ENCODE measurements around the gene ANKRD6. TPM values are rescaled to one million over a fixed set of nuclear protein-coding genes. Genes with fewer than 3 reads are reported as not detected.
"Not testable (repeated sequence)": the region's sequence is repeated elsewhere in the genome, so short reads cannot be mapped to it uniquely, and the experiment has no call there.

Gene ANKRD6
- total and polyA plus RNA-seq, 2 donors = 10.6 to 12.3 TPM

- H3K27ac ChIP-seq (ENCODE audit: low read depth in 1 of 2, low read length in 1 of 2) = no peak overlapping the region
- 88% methylated on average over 5 of the region's 5 CpGs for WGBS
- no peaks in the 10 kb centered on the region for H3K27me3 ChIP-seq (ENCODE audit: control insufficient read depth in 2 of 2, insufficient read depth in 1 of 2, low read length in 1 of 2)
- no peak for DNase-seq (ENCODE audit: low read depth in 6 of 9, low spot score in 9 of 9)
- H3K4me3 ChIP-seq (ENCODE audit: low read length in 2 of 2) = no peak overlapping the region
- H3K4me1 ChIP-seq (ENCODE audit: control insufficient read depth in 2 of 2, insufficient read depth in 2 of 2, low read length in 2 of 2) = no peaks in the 10 kb centered on the region
- H3K9me3 ChIP-seq (ENCODE audit: control insufficient read depth in 2 of 2, insufficient read depth in 1 of 2, low read length in 1 of 2) = no peaks in the 10 kb centered on the region
- H3K36me3 ChIP-seq (ENCODE audit: control insufficient read depth in 2 of 2, insufficient read depth in 2 of 2, low read length in 1 of 2) = no peaks in the 10 kb centered on the region
These were observed 183.6 kb downstream of the ANKRD6 start for GRCh38 chr6:89616531-89616930.

GRCh38 chr6:89618026-89618425 lies 185.1 kb downstream of the ANKRD6 start:
- H3K4me3 ChIP-seq (ENCODE audit: low read length in 2 of 2) = no peak overlapping the region
- H3K36me3 ChIP-seq (ENCODE audit: control insufficient read depth in 2 of 2, insufficient read depth in 2 of 2, low read length in 1 of 2) = no peaks in the 10 kb centered on the region
- H3K27ac ChIP-seq (ENCODE audit: low read depth in 1 of 2, low read length in 1 of 2) = no peak overlapping the region
- no peaks in the 10 kb centered on the region for H3K9me3 ChIP-seq (ENCODE audit: control insufficient read depth in 2 of 2, insufficient read depth in 1 of 2, low read length in 1 of 2)
- WGBS = 98% methylated on average over 6 of the region's 6 CpGs
- H3K4me1 ChIP-seq (ENCODE audit: control insufficient read depth in 2 of 2, insufficient read depth in 2 of 2, low read length in 2 of 2) = no peaks in the 10 kb centered on the region
- H3K27me3 ChIP-seq (ENCODE audit: control insufficient read depth in 2 of 2, insufficient read depth in 1 of 2, low read length in 1 of 2) = no peaks in the 10 kb centered on the region
- DNase-seq (ENCODE audit: low read depth in 6 of 9, low spot score in 9 of 9) = no peak

GRCh38 chr6:89619567-89619966 lies 186.6 kb downstream of the ANKRD6 start:
- no peaks in the 10 kb centered on the region for H3K36me3 ChIP-seq (ENCODE audit: control insufficient read depth in 2 of 2, insufficient read depth in 2 of 2, low read length in 1 of 2)
- DNase-seq (ENCODE audit: low read depth in 6 of 9, low spot score in 9 of 9) = no peak
- H3K4me1 ChIP-seq (ENCODE audit: control insufficient read depth in 2 of 2, insufficient read depth in 2 of 2, low read length in 2 of 2) = no peaks in the 10 kb centered on the region
- H3K27me3 ChIP-seq (ENCODE audit: control insufficient read depth in 2 of 2, insufficient read depth in 1 of 2, low read length in 1 of 2) = no peaks in the 10 kb centered on the region
- H3K4me3 ChIP-seq (ENCODE audit: low read length in 2 of 2) = no peak overlapping the region
- no peak overlapping the region for H3K27ac ChIP-seq (ENCODE audit: low read depth in 1 of 2, low read length in 1 of 2)
- WGBS = 97% methylated on average over 6 of the region's 6 CpGs
- H3K9me3 ChIP-seq (ENCODE audit: control insufficient read depth in 2 of 2, insufficient read depth in 1 of 2, low read length in 1 of 2) = no peaks in the 10 kb centered on the region

DNA sequence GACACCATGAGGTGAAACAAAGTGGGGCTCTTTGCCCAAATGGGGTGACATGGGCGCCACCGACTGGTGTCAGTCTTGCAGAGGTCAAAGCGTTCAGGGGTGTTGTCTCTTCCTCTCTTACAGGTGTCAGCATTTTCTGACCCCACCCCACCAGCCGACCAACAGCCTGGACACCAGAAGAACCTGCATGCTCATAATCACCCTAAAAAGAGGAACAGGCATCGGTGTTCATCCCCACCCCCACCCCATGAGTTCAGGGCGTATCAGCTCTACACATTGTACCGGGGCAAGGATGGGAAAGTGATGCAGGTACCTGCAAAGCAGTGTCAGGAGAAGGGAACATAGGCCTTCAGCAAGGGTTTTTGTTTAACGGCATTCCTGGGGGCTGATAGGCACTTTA lies 190.8 kb downstream of the ANKRD6 start:
- 94% methylated on average over 8 of the region's 8 CpGs for WGBS
- H3K27ac ChIP-seq (ENCODE audit: low read depth in 1 of 2, low read length in 1 of 2) = no peak overlapping the region
- no peak for DNase-seq (ENCODE audit: low read depth in 6 of 9, low spot score in 9 of 9)
- no peak overlapping the region for H3K4me3 ChIP-seq (ENCODE audit: low read length in 2 of 2)
- H3K27me3 ChIP-seq (ENCODE audit: control insufficient read depth in 2 of 2, insufficient read depth in 1 of 2, low read length in 1 of 2) = no peaks in the 10 kb centered on the region
- H3K4me1 ChIP-seq (ENCODE audit: control insufficient read depth in 2 of 2, insufficient read depth in 2 of 2, low read length in 2 of 2) = no peaks in the 10 kb centered on the region
- no peaks in the 10 kb centered on the region for H3K9me3 ChIP-seq (ENCODE audit: control insufficient read depth in 2 of 2, insufficient read depth in 1 of 2, low read length in 1 of 2)
- no peaks in the 10 kb centered on the region for H3K36me3 ChIP-seq (ENCODE audit: control insufficient read depth in 2 of 2, insufficient read depth in 2 of 2, low read length in 1 of 2)

DNA sequence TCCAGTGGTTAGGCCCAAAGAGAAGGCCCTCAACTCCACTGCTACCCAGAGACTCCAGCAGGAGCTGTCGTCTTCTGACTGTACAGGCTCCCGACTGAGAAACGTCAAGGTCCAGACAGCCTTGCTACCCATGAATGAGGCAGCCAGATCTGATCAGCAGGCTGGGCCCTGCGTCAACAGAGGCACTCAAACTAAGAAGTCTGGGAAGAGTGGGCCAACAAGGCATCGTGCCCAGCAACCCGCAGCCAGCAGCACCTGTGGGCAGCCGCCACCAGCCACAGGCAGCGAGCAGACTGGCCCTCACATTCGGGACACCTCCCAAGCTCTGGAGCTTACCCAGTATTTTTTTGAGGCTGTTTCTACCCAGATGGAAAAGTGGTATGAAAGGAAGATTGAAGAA lies 197.5 kb downstream of the ANKRD6 start:
- Histone ChIP-seq H3K4me3 (ENCODE audit: low read length in 2 of 2) (no peak overlapping the region), H3K9me3 (ENCODE audit: control insufficient read depth in 2 of 2, insufficient read depth in 1 of 2, low read length in 1 of 2) (no peaks in the 10 kb centered on the region), H3K36me3 (ENCODE audit: control insufficient read depth in 2 of 2, insufficient read depth in 2 of 2, low read length in 1 of 2) (peaks cover 0 to 3% of the 10 kb centered on the region in 2 donors), H3K4me1 (ENCODE audit: control insufficient read depth in 2 of 2, insufficient read depth in 2 of 2, low read length in 2 of 2) (no peaks in the 10 kb centered on the region), H3K27me3 (ENCODE audit: control insufficient read depth in 2 of 2, insufficient read depth in 1 of 2, low read length in 1 of 2) (no peaks in the 10 kb centered on the region), H3K27ac (ENCODE audit: low read depth in 1 of 2, low read length in 1 of 2) (no peak overlapping the region)
- DNase-seq (ENCODE audit: low read depth in 6 of 9, low spot score in 9 of 9) = no peak
- 98% methylated on average over 9 of the region's 9 CpGs for WGBS

GRCh38 chr6:89636412-89636811 lies 203.5 kb downstream of the ANKRD6 start:
- WGBS = 96% methylated on average over 3 of the region's 3 CpGs

DNA sequence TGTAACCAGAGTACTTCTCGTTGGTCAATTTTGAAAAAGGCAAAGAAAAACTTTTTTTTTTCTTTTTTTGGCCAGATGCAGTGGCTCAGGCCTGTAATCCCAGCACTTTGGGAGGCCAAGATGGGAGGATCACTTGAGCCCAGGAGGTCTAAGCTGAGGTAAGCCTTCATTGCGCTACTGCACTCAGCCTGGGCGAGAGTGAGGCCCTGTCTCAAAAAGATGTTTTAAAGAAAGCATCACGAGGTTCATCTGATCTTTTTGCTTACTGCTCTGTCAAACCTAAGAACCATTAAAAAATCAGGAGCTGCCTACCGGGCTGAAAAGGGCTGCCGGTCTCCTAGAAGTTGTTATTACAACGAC lies 205.0 kb downstream of the ANKRD6 start:
- no peaks in the 10 kb centered on the region for H3K27me3 ChIP-seq (ENCODE audit: control insufficient read depth in 2 of 2, insufficient read depth in 1 of 2, low read length in 1 of 2)
- peaks cover 0 to 13% of the 10 kb centered on the region in 2 donors for H3K4me1 ChIP-seq (ENCODE audit: control insufficient read depth in 2 of 2, insufficient read depth in 2 of 2, low read length in 2 of 2)
- WGBS = 24% methylated on average over 7 of the region's 7 CpGs
- peak overlapping the region; percentile 63 to 81 for H3K4me3 ChIP-seq (ENCODE audit: low read length in 2 of 2)
- no peak for DNase-seq (ENCODE audit: low read depth in 6 of 9, low spot score in 9 of 9)
- H3K9me3 ChIP-seq (ENCODE audit: control insufficient read depth in 2 of 2, insufficient read depth in 1 of 2, low read length in 1 of 2) = no peaks in the 10 kb centered on the region
- H3K36me3 ChIP-seq (ENCODE audit: control insufficient read depth in 2 of 2, insufficient read depth in 2 of 2, low read length in 1 of 2) = peaks cover 5 to 15% of the 10 kb centered on the region in 2 donors
- H3K27ac ChIP-seq (ENCODE audit: low read depth in 1 of 2, low read length in 1 of 2) = peak overlapping the region; percentile 95

More at GRCh38 chr6:89636412-89636811, 203.5 kb downstream of the ANKRD6 start:
- H3K36me3 ChIP-seq (ENCODE audit: control insufficient read depth in 2 of 2, insufficient read depth in 2 of 2, low read length in 1 of 2); H3K9me3 ChIP-seq (ENCODE audit: control insufficient read depth in 2 of 2, insufficient read depth in 1 of 2, low read length in 1 of 2); H3K27ac ChIP-seq (ENCODE audit: low read depth in 1 of 2, low read length in 1 of 2); H3K4me3 ChIP-seq (ENCODE audit: low read length in 2 of 2); H3K27me3 ChIP-seq (ENCODE audit: control insufficient read depth in 2 of 2, insufficient read depth in 1 of 2, low read length in 1 of 2); DNase-seq (ENCODE audit: low read depth in 6 of 9, low spot score in 9 of 9): not testable (repeated sequence)
- H3K4me1 ChIP-seq (ENCODE audit: control insufficient read depth in 2 of 2, insufficient read depth in 2 of 2, low read length in 2 of 2) = peaks cover 0 to 13% of the 10 kb centered on the region in 2 donors

GRCh38 chr6:89638320-89639195 lies 205.6 kb downstream of the ANKRD6 start, which contains the start of gene LYRM2:
Gene LYRM2 (minus strand): TSS chr6:89638747. CDS start chr6:89638716, 31 bp downstream.
- peak; percentile 76 to 94 (median 86) for DNase-seq (ENCODE audit: low read depth in 6 of 9, low spot score in 9 of 9)
- WGBS = 1% methylated on average over 58 of the region's 58 CpGs

DNA sequence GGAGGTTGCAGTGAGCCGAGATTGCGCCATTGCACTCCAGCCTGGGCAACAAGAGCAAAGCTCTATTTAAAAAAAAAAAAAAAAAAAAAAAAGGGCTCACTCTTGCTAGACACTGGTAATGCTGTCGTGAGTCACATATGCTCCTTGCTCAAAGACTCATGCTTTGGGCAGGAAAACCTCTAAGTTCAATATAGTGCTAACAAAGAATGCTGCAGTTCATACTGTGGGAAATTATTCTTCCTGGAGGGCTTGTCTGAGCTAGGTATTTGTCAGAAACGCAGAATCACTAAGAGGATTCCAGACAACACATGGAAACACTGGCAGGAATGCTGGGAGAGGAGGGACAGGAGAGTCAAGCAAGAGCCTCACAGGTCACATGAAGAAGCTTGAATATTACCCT lies 207.9 kb downstream of the ANKRD6 start:
- WGBS = 97% methylated on average over 4 of the region's 4 CpGs

More at GRCh38 chr6:89638320-89639195, 205.6 kb downstream of the ANKRD6 start, which contains the start of gene LYRM2:
- Histone ChIP-seq H3K27me3 (ENCODE audit: control insufficient read depth in 2 of 2, insufficient read depth in 1 of 2, low read length in 1 of 2) (no peaks in the 10 kb centered on the region), H3K9me3 (ENCODE audit: control insufficient read depth in 2 of 2, insufficient read depth in 1 of 2, low read length in 1 of 2) (no peaks in the 10 kb centered on the region), H3K4me3 (ENCODE audit: low read length in 2 of 2) (peak within 1 kb of the TSS; percentile 63 to 81), H3K36me3 (ENCODE audit: control insufficient read depth in 2 of 2, insufficient read depth in 2 of 2, low read length in 1 of 2) (peaks cover 9 to 21% of the 10 kb centered on the region in 2 donors), H3K4me1 (ENCODE audit: control insufficient read depth in 2 of 2, insufficient read depth in 2 of 2, low read length in 2 of 2) (peaks cover 0 to 13% of the 10 kb centered on the region in 2 donors), H3K27ac (ENCODE audit: low read depth in 1 of 2, low read length in 1 of 2) (peak within 1 kb of the TSS; percentile 95)

More for the DNA sequence above, 207.9 kb downstream of the ANKRD6 start:
- no peak overlapping the region for H3K4me3 ChIP-seq (ENCODE audit: low read length in 2 of 2)
- peaks cover 16 to 32% of the 10 kb centered on the region in 2 donors for H3K36me3 ChIP-seq (ENCODE audit: control insufficient read depth in 2 of 2, insufficient read depth in 2 of 2, low read length in 1 of 2)
- no peak overlapping the region for H3K27ac ChIP-seq (ENCODE audit: low read depth in 1 of 2, low read length in 1 of 2)
- no peaks in the 10 kb centered on the region for H3K9me3 ChIP-seq (ENCODE audit: control insufficient read depth in 2 of 2, insufficient read depth in 1 of 2, low read length in 1 of 2)
- DNase-seq (ENCODE audit: low read depth in 6 of 9, low spot score in 9 of 9) = no peak
- no peaks in the 10 kb centered on the region for H3K27me3 ChIP-seq (ENCODE audit: control insufficient read depth in 2 of 2, insufficient read depth in 1 of 2, low read length in 1 of 2)
- peaks cover 0 to 13% of the 10 kb centered on the region in 2 donors for H3K4me1 ChIP-seq (ENCODE audit: control insufficient read depth in 2 of 2, insufficient read depth in 2 of 2, low read length in 2 of 2)

Data from thymus (tissue), 11 donors.